WTC11 (cell line): Measurements from ENCODE around the gene CSAG2. TPM values are rescaled to one million over a fixed set of nuclear protein-coding genes. Genes with fewer than 3 reads are reported as not detected.

Experiments used
- ESRRA ChIP-seq: sonication (generic); formaldehyde crosslinking; IDR thresholded peaks from 2 replicates; pipeline ENCODE4 v1.8.1; 2022; ENCODE audit warnings: mild to moderate bottlenecking, missing genetic modification reagents, borderline replicate concordance
- KAT7 ChIP-seq: sonication (generic); formaldehyde crosslinking; IDR thresholded peaks from 2 replicates; pipeline ENCODE4 v1.8.1; 2023; ENCODE audit warnings: missing genetic modification reagents, mild to moderate bottlenecking, borderline replicate concordance
- USF2 ChIP-seq: sonication (generic); formaldehyde crosslinking; IDR thresholded peaks from 2 replicates; pipeline ENCODE4 v1.8.1; 2023; ENCODE audit warnings: mild to moderate bottlenecking, missing genetic modification reagents, moderate library complexity
- ZNF425 ChIP-seq: fragments of 250-450 bp; sonication (Bioruptor Pico); conservative IDR thresholded peaks from 2 replicates; pipeline ENCODE4 v1.9.0; 2021; ENCODE audit warnings: mild to moderate bottlenecking
- total RNA-seq: library from RNA; stranded (reverse); gene quantifications from 3 replicates; pipeline ENCODE4 v1.2.3, GENCODE V29; 2021

The CSAG2 gene
- total RNA-seq, 1 experiment from 2014 or later, result not detected

- TF ChIP-seq ZNF425 (CRISPR knock-in tag), result no peak
- no peak for TF ChIP-seq ESRRA (CRISPR knock-in tag)
- no peak for TF ChIP-seq KAT7
- no peak for TF ChIP-seq USF2 (CRISPR knock-in tag)
These were observed 50.8 kb downstream of the CSAG2 start (continued) for GRCh38 chrX:152658302-152658701.

Other genes with a start within 250 kb of the CSAG2 start
- 8.6 to 9.1 TPM (median 8.8 TPM) in 3 replicates for gene GABRQ, start 71.4 kb downstream of the CSAG2 start, total RNA-seq
- 0.80 to 1.8 TPM (median 1.1 TPM) in 3 replicates for gene MAGEA3, start 10.5 kb downstream of the CSAG2 start, total RNA-seq
- 12.3 to 13.8 TPM (median 13.7 TPM) in 3 replicates for gene MAGEA2B, start 5.4 kb upstream of the CSAG2 start, total RNA-seq
- 0.33 to 1.8 TPM (median 1.5 TPM) in 3 replicates for gene CSAG1, start 24.4 kb upstream of the CSAG2 start, total RNA-seq
- gene MAGEA12, start 24.5 kb upstream of the CSAG2 start, total RNA-seq, result 0.57 to 1.3 TPM (median 1.2 TPM) in 3 replicates
- 6.7 to 14.0 TPM (median 9.2 TPM) in 3 replicates for gene MAGEA2, start 44.6 kb upstream of the CSAG2 start, total RNA-seq
- gene CSAG3, start 49.9 kb upstream of the CSAG2 start, total RNA-seq, result 13.0 to 14.1 TPM (median 13.2 TPM) in 3 replicates
- 0.30 to 1.0 TPM (median 0.60 TPM) in 3 replicates for gene MAGEA6, start 60.4 kb upstream of the CSAG2 start, total RNA-seq
- 20.4 to 21.7 TPM (median 20.5 TPM) in 3 replicates for gene CETN2, start 121.5 kb upstream of the CSAG2 start, total RNA-seq
- gene NSDHL, start 121.8 kb upstream of the CSAG2 start, total RNA-seq, result 22.5 to 26.1 TPM (median 25.9 TPM) in 3 replicates
- 8.2 to 10.9 TPM (median 10.3 TPM) in 3 replicates for gene ZNF185, start 188.8 kb upstream of the CSAG2 start, total RNA-seq